Lung (tissue), 12 donors: ENCODE results near the gene IFNL4. TPM values are rescaled to one million over a fixed set of nuclear protein-coding genes. Genes with fewer than 3 reads are reported as not detected.
A peak's percentile ranks its signal among the peaks of the same experiment; 100 is the strongest.
"Not testable (repeated sequence)": the region's sequence is repeated elsewhere in the genome, so short reads cannot be mapped to it uniquely, and the experiment has no call there.

Source experiments
- ATAC-seq: fragments of 200-7000 bp; cut with Tn5 transposase; one replicate; pipeline ENCODE4 v1.9.1; 2020; ENCODE audit warnings: moderate number of reproducible peaks; ENCODE audit not compliant: insufficient read depth, low FRiP score
- DNase-seq, 3 donors: peaks; one replicate each; pipeline ENCODE4 v3.0.0-alpha.2; 2013 to 2017
- H3K27ac ChIP-seq, 2 donors: one replicate each; pipeline ENCODE4 v1.5.1; 2013; ENCODE audit warnings: mild to moderate bottlenecking in 2 of 2, moderate library complexity in 2 of 2, control low read depth in 1 of 2, inconsistent platforms in 1 of 2, low read depth in 1 of 2, low read length in 1 of 2
- H3K27me3 ChIP-seq, 3 donors: one replicate each; pipeline ENCODE4 v1.5.1; 2013; ENCODE audit warnings: low read length in 2 of 3; ENCODE audit not compliant: control insufficient read depth in 3 of 3, insufficient read depth in 3 of 3
- H3K36me3 ChIP-seq, 4 donors: one replicate each; pipeline ENCODE4 v1.5.1; 2013; ENCODE audit warnings: low read length in 4 of 4, mild to moderate bottlenecking in 1 of 4, moderate library complexity in 1 of 4; ENCODE audit not compliant: control insufficient read depth in 4 of 4, insufficient read depth in 4 of 4
- H3K4me1 ChIP-seq, 5 donors: one replicate each; pipeline ENCODE4 v1.5.1; 2013; ENCODE audit warnings: low read length in 5 of 5, mild to moderate bottlenecking in 2 of 5, moderate library complexity in 1 of 5; ENCODE audit not compliant: control insufficient read depth in 5 of 5, insufficient read depth in 5 of 5
- H3K4me3 ChIP-seq: one replicate; pipeline ENCODE4 v1.5.1; 2013; ENCODE audit warnings: mild to moderate bottlenecking, control low read depth, moderate library complexity
- H3K9ac ChIP-seq, 2 donors: one replicate each; pipeline ENCODE4 v1.5.1; 2013; ENCODE audit warnings: low read length in 2 of 2, control low read depth in 1 of 2; ENCODE audit not compliant: insufficient read depth in 1 of 2
- H3K9me3 ChIP-seq, 4 donors: one replicate each; pipeline ENCODE4 v1.5.1; 2013; ENCODE audit warnings: low read length in 3 of 4, mild to moderate bottlenecking in 1 of 4, moderate library complexity in 1 of 4; ENCODE audit not compliant: control insufficient read depth in 4 of 4, insufficient read depth in 3 of 4
- WGBS, 2 donors: extraction: QIAGEN DNeasy Blood & Tissue Kit; methylation state at CpG; one replicate each; pipeline ENCODE4 v1.1.7; 2013; 5-methylcytosine and 5-hydroxymethylcytosine counted together
- polyA plus RNA-seq, 2 donors: library from polyadenylated mRNA; stranded (reverse); fragments of 200-250 nt; gene quantifications; one replicate each; pipeline ENCODE4 v1.2.1, GENCODE V29; 2013
- total RNA-seq, 2 donors: library from RNA; depleted of rRNA in 1 of 2; stranded (reverse); fragments of >200 nt in 1 of 2; gene quantifications; one replicate each; pipeline ENCODE4 v1.2.1, GENCODE V29; 2014 to 2021
- TF ChIP-seq, protein P1 (sequence below): IDR thresholded peaks from 2 replicates; pipeline ENCODE4 v1.5.1; 2012; ENCODE audit warnings: mild to moderate bottlenecking; ENCODE audit errors: control extremely low read depth, extremely low read depth
- donor health status: control.
- donor health status: control.
- donor health status: Bipolar disorder and iron deficiency.
- donor health status: healthy.
- donor health status: DM: yes; HTN: yes; CAD: no.

The IFNL4 gene
- total and polyA plus RNA-seq, 4 donors = not detected

DNA sequence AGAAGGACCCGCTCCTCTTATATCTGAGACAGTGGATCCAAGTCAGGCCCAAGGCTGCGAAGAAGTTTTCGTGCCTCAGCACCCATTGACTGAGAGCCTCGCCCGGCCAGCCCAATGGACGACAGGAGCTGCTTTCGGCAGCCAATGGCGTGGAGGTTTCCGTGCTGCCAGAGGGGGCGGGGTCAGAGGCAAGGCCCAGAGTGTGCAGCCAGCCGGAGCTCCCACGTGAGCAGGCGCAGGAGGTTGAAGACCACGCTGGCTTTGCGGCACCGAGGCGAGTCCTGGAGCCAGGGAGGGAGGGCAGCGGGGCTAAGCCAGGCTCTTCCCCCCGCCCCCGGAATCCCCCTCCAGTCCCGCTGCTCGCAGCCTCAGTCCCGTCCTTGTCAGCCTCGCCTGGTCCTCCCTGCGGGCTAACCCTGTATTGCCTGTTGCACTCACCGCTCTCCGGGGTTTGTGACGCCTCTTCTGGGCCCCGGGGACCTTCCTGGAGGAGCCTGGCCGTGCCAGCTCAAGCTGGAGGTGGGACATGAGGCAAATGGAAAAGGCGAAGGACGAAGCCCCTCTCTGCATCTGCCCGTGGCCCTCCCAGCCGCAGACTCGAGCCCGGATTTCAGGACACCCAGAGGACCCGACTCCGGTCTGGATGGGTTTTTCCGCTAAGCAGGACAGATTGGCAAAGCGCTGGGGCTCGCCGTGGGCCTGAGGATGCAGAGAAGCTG, 1.5 kb downstream of the IFNL4 start:
- peak in 1 of 3 donors; percentile 39 for DNase-seq
- no peak overlapping the region for H3K4me3 ChIP-seq

DNA sequence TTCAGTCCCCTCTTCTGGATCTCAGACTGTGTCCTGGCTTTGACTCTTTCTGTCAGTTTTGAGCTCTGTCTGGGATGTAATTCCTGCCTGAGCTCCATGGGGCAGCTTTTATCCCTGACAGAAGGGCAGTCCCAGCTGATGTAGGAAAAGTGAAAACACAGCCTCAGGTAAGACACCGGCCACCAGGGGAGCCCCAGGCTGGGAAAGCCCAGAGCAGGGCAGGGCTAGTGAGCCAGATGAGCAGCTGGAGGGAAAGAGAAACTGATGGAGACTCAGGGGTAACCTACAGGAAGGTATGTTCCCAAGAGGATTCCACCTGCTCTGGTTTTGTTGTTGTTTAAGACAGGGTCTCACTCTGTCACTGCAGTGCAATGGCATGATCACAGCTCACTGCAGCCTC, 3.5 kb downstream of the IFNL4 start:
- H3K27ac ChIP-seq, ATAC-seq, H3K4me3 ChIP-seq, H3K4me1 ChIP-seq, H3K9me3 ChIP-seq, H3K36me3 ChIP-seq, DNase-seq, H3K9ac ChIP-seq: not testable (repeated sequence)
- WGBS, 2 donors = no CpG with 5 or more reads among the region's 1 CpG
- peaks cover 0 to 32% (median 21%) of the 10 kb centered on the region in 3 donors for H3K27me3 ChIP-seq

More for the DNA sequence above, 1.5 kb downstream of the IFNL4 start:
- 24 to 29% methylated on average over 41 to 42 of the region's 42 CpGs for WGBS, 2 donors
- H3K27ac ChIP-seq = no peak overlapping the region
- peaks cover 0 to 36% (median 22%) of the 10 kb centered on the region in 3 donors for H3K27me3 ChIP-seq
- no peak overlapping the region for H3K9ac ChIP-seq
- TF ChIP-seq, protein P1, sequence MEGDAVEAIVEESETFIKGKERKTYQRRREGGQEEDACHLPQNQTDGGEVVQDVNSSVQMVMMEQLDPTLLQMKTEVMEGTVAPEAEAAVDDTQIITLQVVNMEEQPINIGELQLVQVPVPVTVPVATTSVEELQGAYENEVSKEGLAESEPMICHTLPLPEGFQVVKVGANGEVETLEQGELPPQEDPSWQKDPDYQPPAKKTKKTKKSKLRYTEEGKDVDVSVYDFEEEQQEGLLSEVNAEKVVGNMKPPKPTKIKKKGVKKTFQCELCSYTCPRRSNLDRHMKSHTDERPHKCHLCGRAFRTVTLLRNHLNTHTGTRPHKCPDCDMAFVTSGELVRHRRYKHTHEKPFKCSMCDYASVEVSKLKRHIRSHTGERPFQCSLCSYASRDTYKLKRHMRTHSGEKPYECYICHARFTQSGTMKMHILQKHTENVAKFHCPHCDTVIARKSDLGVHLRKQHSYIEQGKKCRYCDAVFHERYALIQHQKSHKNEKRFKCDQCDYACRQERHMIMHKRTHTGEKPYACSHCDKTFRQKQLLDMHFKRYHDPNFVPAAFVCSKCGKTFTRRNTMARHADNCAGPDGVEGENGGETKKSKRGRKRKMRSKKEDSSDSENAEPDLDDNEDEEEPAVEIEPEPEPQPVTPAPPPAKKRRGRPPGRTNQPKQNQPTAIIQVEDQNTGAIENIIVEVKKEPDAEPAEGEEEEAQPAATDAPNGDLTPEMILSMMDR = no peak
- ATAC-seq = peak; percentile 14
- H3K4me1 ChIP-seq = peaks cover 0 to 9% (median 0%) of the 10 kb centered on the region in 5 donors
- H3K36me3 ChIP-seq = no peaks in the 10 kb centered on the region
- H3K9me3 ChIP-seq = peaks cover 0 to 3% (median 0%) of the 10 kb centered on the region in 4 donors

DNA sequence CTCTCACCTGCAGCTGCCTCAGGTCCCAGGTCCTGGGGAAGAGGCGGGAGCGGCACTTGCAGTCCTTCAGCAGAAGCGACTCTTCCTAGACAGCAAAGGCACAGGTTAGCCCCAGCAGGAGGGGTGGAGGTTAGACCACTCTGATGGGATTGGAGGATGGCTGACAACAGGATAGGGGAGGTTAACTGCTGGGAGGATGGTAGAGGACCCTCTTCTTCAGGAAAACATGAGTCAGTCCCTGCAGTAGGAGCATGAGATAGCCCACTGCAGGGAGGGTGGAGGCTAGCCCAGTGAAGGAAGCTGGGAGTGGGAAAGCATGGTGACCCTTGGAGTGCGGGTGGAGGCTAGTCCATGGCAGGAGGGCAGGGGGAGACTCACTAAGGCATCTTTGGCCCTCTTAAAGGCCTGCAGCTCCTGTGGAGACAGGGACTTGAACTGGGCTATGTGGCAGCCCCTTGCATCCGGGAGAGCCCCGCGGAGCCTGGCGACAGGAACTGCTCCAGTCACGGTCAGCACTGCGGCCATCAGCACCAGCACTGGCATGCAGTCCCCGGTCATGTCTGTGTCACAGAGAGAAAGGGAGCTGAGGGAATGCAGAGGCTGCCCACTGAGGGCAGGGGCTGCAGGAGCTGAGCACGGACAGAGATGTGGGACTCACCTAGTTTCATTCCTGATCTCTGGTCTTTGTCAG, 4.1 kb downstream of the IFNL4 start, which contains the start of gene IFNL3:
TSS of gene IFNL3 (minus strand) at position 597 of the 691 bp plus-strand sequence. CDS start at position 558, 39 bp downstream.
- H3K27me3 ChIP-seq = peaks cover 0 to 26% (median 18%) of the 10 kb centered on the region in 3 donors
- WGBS, 2 donors = 83 to 85% methylated on average over 8 to 12 of the region's 12 CpGs
- not testable (repeated sequence) for H3K4me3 ChIP-seq, H3K9me3 ChIP-seq, H3K4me1 ChIP-seq, H3K9ac ChIP-seq, H3K36me3 ChIP-seq, ATAC-seq, H3K27ac ChIP-seq, DNase-seq

DNA sequence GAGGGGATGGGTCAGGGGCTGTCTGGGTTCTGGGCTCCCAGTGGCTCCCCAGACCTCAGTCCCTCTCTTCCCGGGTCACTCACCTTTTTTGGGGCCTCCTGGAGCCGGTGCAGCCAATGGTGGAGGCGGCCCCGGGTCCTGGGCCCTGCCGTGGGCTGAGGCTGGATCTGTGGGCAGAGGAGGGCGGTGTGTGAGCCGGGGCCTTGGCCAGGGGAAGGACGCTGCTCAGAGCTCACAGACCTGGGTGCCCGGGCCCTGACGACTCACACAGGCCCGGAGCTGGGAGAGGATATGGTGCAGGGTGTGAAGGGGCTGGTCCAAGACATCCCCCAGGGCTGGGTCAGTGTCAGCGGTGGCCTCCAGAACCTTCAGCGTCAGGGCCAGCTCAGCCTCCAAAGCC, 4.9 kb downstream of the IFNL4 start:
- not testable (repeated sequence) for H3K4me3 ChIP-seq, ATAC-seq, H3K9ac ChIP-seq, H3K9me3 ChIP-seq, H3K36me3 ChIP-seq, H3K4me1 ChIP-seq, DNase-seq, H3K27ac ChIP-seq
- 82 to 95% methylated on average over 12 to 13 of the region's 13 CpGs for WGBS, 2 donors
- H3K27me3 ChIP-seq = peaks cover 0 to 18% (median 10%) of the 10 kb centered on the region in 3 donors
